Activated CD4-positive, alpha-beta memory T cell treated with anti-CD3 and anti-CD28 coated beads for 36 hours (primary cell): Measurements from ENCODE around the gene CROCC2. TPM values are rescaled to one million over a fixed set of nuclear protein-coding genes. Genes with fewer than 3 reads are reported as not detected.

Experiments used
- CTCF ChIA-PET: fragments of 350-600 bp; sonication (Branson Sonifier 250); formaldehyde crosslinking; loops from one replicate; lab custom pipeline; 2021; ENCODE audit warnings: antibody characterized with exemption, inconsistent platforms; lab: Charles Lee
- POLR2A ChIA-PET: fragments of 350-600 bp; sonication (Branson Sonifier 250); formaldehyde crosslinking; loops from one replicate; lab custom pipeline; 2021; ENCODE audit warnings: antibody characterized with exemption; lab: Charles Lee
- DNase-seq: peaks from one replicate; pipeline ENCODE4 v3.0.0-alpha.2; 2020
- H3K27ac Mint-ChIP-seq: one replicate; pipeline ENCODE4 v1.8.0; 2021; ENCODE audit warnings: mixed read lengths
- H3K27me3 Mint-ChIP-seq: one replicate; pipeline ENCODE4 v1.8.0; 2021; ENCODE audit warnings: mixed read lengths
- H3K36me3 Mint-ChIP-seq: one replicate; pipeline ENCODE4 v1.8.0; 2021; ENCODE audit warnings: mixed read lengths
- H3K4me1 Mint-ChIP-seq: one replicate; pipeline ENCODE4 v1.8.0; 2021; ENCODE audit warnings: low read depth, mixed read lengths
- H3K4me3 Mint-ChIP-seq: one replicate; pipeline ENCODE4 v1.8.0; 2021; ENCODE audit warnings: mild to moderate bottlenecking, mixed read lengths
- H3K9me3 Mint-ChIP-seq: one replicate; pipeline ENCODE4 v1.8.0; 2021; ENCODE audit warnings: mixed read lengths
- intact Hi-C: fragments of 100-400 bp; cut with micrococcal nuclease; formaldehyde crosslinking; loops from one replicate; pipeline ENCODE4 v1.15.1; 2023
- total RNA-seq, 2 experiments: library from RNA; stranded (reverse); gene quantifications; one replicate each; pipeline ENCODE4 v1.2.3, GENCODE V29; 2021

CROCC2 gene
- total RNA-seq, 2 experiments from 2014 or later, result not detected

DNA sequence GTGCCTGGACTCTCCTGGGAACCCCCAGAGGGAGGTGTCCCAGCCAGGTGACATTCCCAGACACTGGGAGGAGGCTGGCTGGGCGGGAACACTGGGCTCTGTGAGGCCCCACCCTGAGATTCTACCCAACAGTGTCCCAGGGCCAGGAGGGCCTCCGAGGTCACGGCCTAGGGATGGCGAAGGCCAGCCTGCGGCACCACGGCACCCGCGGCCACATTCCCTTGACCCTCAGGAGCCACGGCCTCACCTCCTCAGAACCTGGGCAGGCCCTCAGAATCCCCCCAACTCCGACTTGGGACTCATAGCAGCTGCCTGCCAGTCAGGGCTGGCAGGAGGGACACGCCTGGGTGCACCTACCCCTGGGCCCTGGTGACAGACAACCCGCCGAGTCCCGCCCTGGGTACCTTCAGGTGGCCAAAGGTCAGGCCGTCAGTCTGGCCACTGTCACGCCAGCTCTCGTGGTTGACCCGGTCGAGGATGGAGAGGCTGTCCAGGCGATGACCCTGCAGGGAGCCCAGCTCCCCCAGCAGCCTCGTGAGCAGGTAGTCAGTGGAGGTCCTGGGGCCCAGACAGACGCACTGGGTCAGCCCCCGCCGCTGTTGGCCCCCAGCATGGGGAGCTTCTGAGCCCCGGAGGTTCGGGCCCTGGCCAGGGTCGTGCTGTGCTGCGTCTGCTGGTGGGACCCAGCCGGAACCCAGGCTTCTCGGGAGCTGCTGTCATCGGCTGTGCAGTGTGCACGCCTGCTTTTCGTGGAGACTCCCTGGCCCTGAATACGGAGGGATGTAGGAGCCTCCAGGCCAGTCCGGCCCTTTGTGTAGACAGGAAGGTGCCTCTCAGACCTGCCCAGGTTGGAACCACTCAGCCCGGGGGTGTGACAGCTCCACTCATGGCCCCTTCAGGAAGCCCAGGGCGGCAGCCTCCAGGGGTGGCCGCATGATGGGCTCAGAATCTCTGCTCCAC, 16.3 kb upstream of the CROCC2 start:
- ChIA-PET CTCF (no interaction called here), POLR2A (no interaction called here)
- H3K27ac Mint-ChIP-seq, result no peak overlapping the region
- no peaks in the 10 kb centered on the region for H3K36me3 Mint-ChIP-seq
- H3K4me3 Mint-ChIP-seq, result no peak overlapping the region
- no peaks in the 10 kb centered on the region for H3K27me3 Mint-ChIP-seq
- intact Hi-C loops, result no loop called here
- no peaks in the 10 kb centered on the region for H3K9me3 Mint-ChIP-seq
- no peaks in the 10 kb centered on the region for H3K4me1 Mint-ChIP-seq
- DNase-seq, result no peak

DNA sequence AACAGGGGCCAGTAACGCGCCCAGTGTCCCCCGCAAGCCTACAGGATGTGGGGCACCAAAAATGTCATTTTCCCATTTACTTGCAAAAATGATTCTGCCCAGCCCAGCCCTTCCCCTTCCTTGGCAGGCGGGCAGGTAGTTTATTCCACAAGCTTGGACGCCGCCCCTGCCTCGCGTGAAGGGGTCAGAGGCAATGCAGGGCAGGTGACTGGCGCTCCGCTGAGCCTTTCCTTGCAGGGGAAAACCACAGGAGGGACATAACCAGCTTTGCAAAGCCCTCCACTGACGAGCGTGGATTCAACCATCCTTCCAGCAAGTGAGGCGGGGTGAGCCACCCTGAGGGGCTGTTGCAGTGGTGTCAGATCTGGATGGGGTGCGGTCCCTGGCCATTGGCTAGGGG, 15.4 kb upstream of the CROCC2 start:
- Mint-ChIP-seq H3K27me3 (no peaks in the 10 kb centered on the region), H3K27ac (no peak overlapping the region), H3K36me3 (no peaks in the 10 kb centered on the region), H3K4me3 (no peak overlapping the region), H3K9me3 (no peaks in the 10 kb centered on the region), H3K4me1 (no peaks in the 10 kb centered on the region)
- no peak for DNase-seq
- intact Hi-C loops, result no loop called here
- CTCF ChIA-PET, result no interaction called here
- POLR2A ChIA-PET, result no interaction called here

- Mint-ChIP-seq H3K4me1 (no peaks in the 10 kb centered on the region), H3K36me3 (no peaks in the 10 kb centered on the region), H3K4me3 (no peak overlapping the region), H3K27ac (no peak overlapping the region), H3K27me3 (no peaks in the 10 kb centered on the region), H3K9me3 (no peaks in the 10 kb centered on the region)
- ChIA-PET POLR2A (no interaction called here), CTCF (no interaction called here)
- intact Hi-C loops, result no loop called here
- DNase-seq, result no peak
These were observed 14.4 kb upstream of the CROCC2 start for GRCh38 chr2:240891492-240892340.

- Mint-ChIP-seq H3K9me3 (no peaks in the 10 kb centered on the region), H3K4me1 (no peaks in the 10 kb centered on the region), H3K36me3 (no peaks in the 10 kb centered on the region), H3K27ac (no peak overlapping the region), H3K27me3 (no peaks in the 10 kb centered on the region), H3K4me3 (no peak overlapping the region)
- ChIA-PET CTCF (no interaction called here), POLR2A (no interaction called here)
- DNase-seq, result no peak
- intact Hi-C loops, result no loop called here
These were observed 13.8 kb upstream of the CROCC2 start for GRCh38 chr2:240892356-240892755.

GRCh38 chr2:240892925-240893324, 13.2 kb upstream of the CROCC2 start:
- Mint-ChIP-seq H3K27ac (no peak overlapping the region), H3K4me1 (no peaks in the 10 kb centered on the region), H3K27me3 (no peaks in the 10 kb centered on the region), H3K4me3 (no peak overlapping the region), H3K36me3 (no peaks in the 10 kb centered on the region), H3K9me3 (no peaks in the 10 kb centered on the region)
- intact Hi-C loops, result no loop called here
- DNase-seq, result no peak
- ChIA-PET CTCF (no interaction called here), POLR2A (no interaction called here)

GRCh38 chr2:240893363-240893844, 12.7 kb upstream of the CROCC2 start:
- Mint-ChIP-seq H3K36me3 (no peaks in the 10 kb centered on the region), H3K27ac (no peak overlapping the region), H3K4me3 (no peak overlapping the region), H3K27me3 (no peaks in the 10 kb centered on the region), H3K9me3 (no peaks in the 10 kb centered on the region), H3K4me1 (no peaks in the 10 kb centered on the region)
- intact Hi-C loops, result no loop called here
- peak; percentile 31 for DNase-seq
- CTCF ChIA-PET, result interaction anchor here (1.2 kb wide), 1 partner anchor 21 kb away, joined by 3 read pairs; no protein-coding TSS in a partner anchor
- POLR2A ChIA-PET, result no interaction called here

GRCh38 chr2:240894006-240894405, 12.1 kb upstream of the CROCC2 start:
- no peak for DNase-seq
- no peaks in the 10 kb centered on the region for H3K36me3 Mint-ChIP-seq
- no peaks in the 10 kb centered on the region for H3K4me1 Mint-ChIP-seq
- intact Hi-C loops, result no loop called here
- no peak overlapping the region for H3K27ac Mint-ChIP-seq
- CTCF ChIA-PET, result interaction anchor here (1.2 kb wide), 1 partner anchor 20 kb away, joined by 3 read pairs; no protein-coding TSS in a partner anchor
- no peaks in the 10 kb centered on the region for H3K9me3 Mint-ChIP-seq
- H3K27me3 Mint-ChIP-seq, result no peaks in the 10 kb centered on the region
- H3K4me3 Mint-ChIP-seq, result no peak overlapping the region
- POLR2A ChIA-PET, result no interaction called here

GRCh38 chr2:240894836-240895558, 11.1 kb upstream of the CROCC2 start:
- H3K4me3 Mint-ChIP-seq, result no peak overlapping the region
- intact Hi-C loops, result no loop called here
- ChIA-PET POLR2A (no interaction called here), CTCF (interaction anchor here (1.2 kb wide), 1 partner anchor 19 kb away, joined by 3 read pairs; no protein-coding TSS in a partner anchor)
- H3K27me3 Mint-ChIP-seq, result no peaks in the 10 kb centered on the region
- H3K36me3 Mint-ChIP-seq, result no peaks in the 10 kb centered on the region
- DNase-seq, result no peak
- H3K27ac Mint-ChIP-seq, result no peak overlapping the region
- no peaks in the 10 kb centered on the region for H3K4me1 Mint-ChIP-seq
- H3K9me3 Mint-ChIP-seq, result no peaks in the 10 kb centered on the region

GRCh38 chr2:240895656-240896388, 10.3 kb upstream of the CROCC2 start, which contains the start of gene MAB21L4:
Gene MAB21L4, minus strand, starts transcription at chr2:240896156. Its CDS starts 159 bp downstream, at chr2:240895997.
- no peak within 1 kb of the TSS for H3K27ac Mint-ChIP-seq
- intact Hi-C loops, result no loop called here
- POLR2A ChIA-PET, result no interaction called here
- H3K4me1 Mint-ChIP-seq, result no peaks in the 10 kb centered on the region
- H3K27me3 Mint-ChIP-seq, result no peaks in the 10 kb centered on the region
- no peaks in the 10 kb centered on the region for H3K9me3 Mint-ChIP-seq
- CTCF ChIA-PET, result no interaction called here
- DNase-seq, result no peak
- no peak within 1 kb of the TSS for H3K4me3 Mint-ChIP-seq
- no peaks in the 10 kb centered on the region for H3K36me3 Mint-ChIP-seq

GRCh38 chr2:240896394-240896793, 9.7 kb upstream of the CROCC2 start:
- Mint-ChIP-seq H3K27ac (no peak overlapping the region), H3K4me3 (no peak overlapping the region), H3K27me3 (no peaks in the 10 kb centered on the region), H3K9me3 (no peaks in the 10 kb centered on the region), H3K36me3 (no peaks in the 10 kb centered on the region), H3K4me1 (no peaks in the 10 kb centered on the region)
- intact Hi-C loops, result no loop called here
- ChIA-PET POLR2A (no interaction called here), CTCF (interaction anchor here (2.0 kb wide), 1 partner anchor 18 kb away, joined by 6 read pairs; no protein-coding TSS in a partner anchor)
- DNase-seq, result no peak
